NCI-H2107 treated with DMSO at 0.1 percent for 48 hours (cell line): ENCODE results near the gene EFCAB11.

Experiments
- DNase-seq: peaks from one replicate; lab custom pipeline; 2025; ENCODE audit not compliant: unreplicated experiment; lab: John Stamatoyannopoulos, UW

The EFCAB11 gene

DNA sequence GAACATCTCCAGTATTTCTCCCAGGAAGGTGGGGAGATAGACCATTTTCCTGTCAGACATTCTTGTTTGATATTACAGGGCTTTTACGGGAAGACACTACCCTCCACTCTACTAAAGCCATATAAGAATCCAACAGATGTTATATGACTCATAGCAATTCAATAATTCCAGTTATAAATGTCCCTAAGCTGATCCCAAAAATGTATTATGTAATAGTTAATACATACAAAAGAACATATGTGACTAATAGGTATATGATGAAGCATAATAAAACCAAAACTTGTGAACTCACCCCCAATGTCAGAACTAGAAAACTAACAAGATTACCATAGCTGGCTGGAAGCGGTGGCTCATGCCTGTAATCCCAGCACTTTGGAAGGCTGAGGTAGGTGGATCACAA is 84.2 kb downstream of the EFCAB11 start:
- no peak for DNase-seq

DNA sequence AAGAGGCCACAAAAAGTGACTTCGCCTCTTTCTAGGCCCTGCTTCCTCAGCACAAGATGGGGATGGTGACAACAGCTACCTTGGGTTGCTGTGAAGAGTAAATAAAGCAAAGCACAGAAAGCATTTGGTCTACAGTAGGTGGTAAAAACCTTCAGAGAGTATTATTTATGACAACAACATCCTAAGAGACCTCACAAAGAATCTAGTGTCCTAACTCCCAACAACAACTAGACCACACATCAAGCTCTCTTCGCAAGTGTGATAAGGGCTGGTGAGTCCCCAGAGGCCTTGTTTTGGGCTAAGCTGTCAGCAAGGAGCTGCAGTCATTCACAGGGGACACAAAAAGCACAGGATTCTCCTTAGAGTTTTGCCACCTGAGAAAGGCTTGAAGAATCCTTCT is 84.9 kb downstream of the EFCAB11 start:
- no peak for DNase-seq

DNA sequence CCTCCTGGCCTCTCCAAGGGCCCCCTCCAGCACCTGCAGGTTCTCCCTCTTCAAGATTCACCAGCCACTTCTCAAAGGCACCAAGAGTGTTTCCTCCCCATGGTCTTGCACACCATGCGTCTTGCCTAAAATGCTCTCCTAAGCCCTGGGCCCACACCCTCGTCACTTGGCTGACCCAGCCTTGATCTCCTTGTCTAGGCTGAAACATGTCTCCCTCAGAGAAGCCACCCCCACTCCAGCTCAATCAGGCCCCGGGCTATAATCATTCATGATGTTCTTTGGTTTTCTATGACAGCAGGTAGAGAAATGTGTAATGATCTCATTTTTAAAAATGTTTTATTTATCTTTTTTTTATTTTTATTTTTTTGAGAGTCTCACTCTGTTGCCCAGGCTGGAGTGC is 88.1 kb downstream of the EFCAB11 start:
- DNase-seq = no peak

DNA sequence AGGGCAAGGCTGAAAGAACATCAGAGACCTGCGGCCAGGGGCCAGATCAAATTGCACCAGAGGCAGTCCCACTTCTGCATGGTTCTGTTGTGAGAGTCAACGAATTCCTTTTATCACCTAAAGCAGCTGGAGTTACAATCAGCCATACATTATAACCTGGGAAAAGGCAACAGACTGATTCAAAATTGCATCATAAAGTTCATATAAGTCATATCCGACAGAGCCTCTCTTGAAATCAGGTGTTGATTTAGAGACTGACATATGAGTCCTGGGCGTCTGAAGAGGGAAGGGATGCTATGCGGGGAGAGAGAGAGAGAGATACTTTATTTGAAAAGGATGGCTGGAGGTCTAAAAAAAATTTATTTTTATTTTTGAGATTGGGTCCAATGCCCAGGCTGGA is 89.4 kb downstream of the EFCAB11 start:
- DNase-seq = no peak

DNA sequence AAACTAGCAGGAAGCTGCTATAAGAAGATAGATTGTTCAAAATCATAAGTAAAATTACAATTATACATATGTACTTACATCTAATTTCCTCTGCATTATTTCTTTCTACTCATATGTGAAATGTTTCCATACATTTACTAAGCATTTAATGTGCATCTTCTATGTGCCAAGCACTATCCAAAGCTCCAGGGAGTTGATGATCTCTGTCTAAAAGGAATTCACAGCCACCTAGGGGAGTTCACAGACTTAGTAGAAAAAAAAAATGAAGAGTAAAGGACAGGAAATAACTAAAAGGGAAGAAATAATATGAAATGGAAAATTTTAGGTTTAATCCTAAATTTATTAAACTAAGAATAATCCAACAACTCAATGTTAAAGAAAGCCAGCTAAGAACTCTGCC is 91.7 kb downstream of the EFCAB11 start:
- no peak for DNase-seq

DNA sequence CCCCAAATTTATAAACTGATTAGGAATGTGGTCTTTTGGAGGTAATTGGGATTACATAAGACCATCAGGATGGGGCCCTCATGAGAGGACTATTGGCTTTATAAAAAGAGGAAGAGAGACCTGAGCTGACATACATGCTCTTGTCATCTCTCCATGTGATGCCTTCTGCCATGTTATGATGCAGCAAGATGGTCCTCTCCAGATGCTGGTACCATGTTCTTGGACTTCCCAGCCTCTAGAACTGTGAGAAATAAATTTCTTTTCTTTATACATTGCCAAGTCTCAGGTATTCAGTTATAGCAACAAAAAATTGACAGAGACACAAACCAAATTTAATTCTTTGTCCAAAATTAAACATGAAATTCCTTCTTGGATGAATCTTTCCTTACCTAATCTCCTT is 92.9 kb downstream of the EFCAB11 start:
- no peak for DNase-seq

DNA sequence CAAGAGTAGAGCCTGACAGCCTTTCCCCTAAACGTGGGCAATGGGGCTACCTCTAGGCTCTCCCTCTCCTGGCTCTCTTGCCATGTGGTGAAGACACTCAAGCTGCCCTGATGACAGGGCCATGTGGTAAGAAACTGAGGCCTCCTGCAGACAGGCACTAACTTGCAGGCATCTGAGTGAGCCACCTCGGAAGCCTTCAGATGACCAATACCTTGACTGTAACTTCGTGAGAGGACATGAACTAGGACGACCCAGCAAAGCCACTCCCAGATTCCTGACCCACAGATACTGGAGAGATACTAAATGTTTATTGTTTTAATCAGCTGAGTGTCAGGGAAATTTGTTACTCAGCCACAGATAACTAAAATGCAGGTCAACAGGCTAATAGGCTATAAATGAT is 96.4 kb downstream of the EFCAB11 start:
- no peak for DNase-seq

DNA sequence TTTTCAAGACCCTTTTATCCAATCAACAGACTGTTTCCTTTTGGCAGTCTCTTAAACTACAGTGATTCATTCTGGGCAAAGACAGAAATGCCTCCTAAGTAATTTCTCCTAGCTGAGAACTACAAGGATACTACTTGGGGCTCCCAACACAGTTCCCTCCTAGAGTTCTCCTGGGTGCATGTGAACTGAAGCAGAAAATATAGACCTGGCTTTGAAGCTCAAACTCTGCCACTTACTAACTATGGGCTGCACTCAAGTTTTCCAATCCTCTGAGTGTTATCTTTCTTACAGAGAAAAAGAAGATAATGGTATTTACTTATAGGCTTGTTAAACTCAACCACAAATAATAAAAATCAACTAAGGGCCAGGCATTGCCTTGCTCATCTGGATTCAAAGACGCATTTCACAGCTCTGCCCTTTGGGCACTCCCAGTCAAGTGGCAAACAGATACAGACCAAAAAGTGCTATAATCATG is 97.6 kb downstream of the EFCAB11 start:
- no peak for DNase-seq

DNA sequence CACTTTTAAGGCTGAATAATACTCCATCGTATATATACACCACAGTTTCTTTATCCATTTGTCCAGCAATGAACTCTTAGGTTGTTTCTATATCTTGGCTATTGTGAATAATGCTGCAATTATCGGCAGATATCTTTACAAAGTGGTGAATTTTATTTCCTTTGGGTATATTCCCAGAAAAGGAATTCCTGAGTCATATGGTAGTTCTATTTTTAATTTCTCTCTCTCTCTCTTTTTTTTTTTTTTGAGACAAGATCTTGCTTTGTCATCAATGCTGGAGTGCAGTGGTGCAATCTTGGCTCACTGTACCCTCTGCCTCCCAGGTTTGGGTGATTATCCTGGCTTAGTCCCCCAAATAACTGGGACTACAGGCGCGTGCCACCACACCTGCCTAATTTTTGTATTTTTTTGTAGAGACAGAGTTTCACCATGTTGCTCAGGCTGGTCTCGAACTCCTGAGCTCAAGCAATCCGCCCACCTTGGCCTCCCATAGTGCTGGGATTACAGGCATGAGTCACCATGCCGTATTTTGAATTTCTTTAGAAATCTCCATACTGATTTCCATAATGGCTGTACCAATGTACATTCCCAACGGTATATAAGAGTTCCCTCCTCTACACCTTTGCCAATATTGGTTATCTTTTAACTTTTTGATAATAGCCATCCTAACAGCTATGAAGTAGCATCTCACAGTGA is 98.4 kb downstream of the EFCAB11 start:
- DNase-seq = no peak

DNA sequence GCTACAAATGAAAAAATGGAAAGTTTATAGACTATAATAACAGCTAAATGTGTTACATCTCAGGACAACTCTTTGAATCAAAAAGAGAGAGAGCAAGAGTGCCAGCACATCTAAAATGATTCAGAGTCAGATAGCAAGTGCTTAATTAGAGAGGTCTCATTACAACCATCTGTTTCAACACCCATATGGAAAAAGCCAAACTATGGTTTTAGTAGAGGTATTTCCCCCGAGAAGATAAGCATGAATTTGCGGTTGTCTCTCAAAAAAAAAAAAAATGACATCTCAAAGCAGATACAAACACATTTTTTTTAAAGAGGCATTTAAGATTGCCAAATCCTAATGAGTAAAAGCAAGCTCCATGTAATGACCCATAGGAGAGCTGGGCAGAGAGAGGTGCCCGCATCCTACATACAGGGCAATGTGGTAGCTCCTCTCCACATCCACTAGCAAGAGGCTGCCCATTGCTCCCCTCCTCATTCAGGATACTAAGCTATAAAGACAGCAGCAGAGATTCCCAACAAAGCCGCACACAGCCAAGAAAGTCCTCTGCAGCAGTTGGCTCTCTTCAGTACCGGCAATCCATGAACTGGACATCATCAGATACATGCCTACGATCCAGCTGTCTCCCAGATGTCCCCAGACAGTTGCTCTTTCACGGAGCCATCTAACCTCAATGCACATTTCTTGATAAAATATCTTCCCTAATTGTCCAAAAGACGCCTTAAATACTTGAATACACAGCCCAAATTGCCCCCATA is 100.4 kb downstream of the EFCAB11 start:
- no peak for DNase-seq

DNA sequence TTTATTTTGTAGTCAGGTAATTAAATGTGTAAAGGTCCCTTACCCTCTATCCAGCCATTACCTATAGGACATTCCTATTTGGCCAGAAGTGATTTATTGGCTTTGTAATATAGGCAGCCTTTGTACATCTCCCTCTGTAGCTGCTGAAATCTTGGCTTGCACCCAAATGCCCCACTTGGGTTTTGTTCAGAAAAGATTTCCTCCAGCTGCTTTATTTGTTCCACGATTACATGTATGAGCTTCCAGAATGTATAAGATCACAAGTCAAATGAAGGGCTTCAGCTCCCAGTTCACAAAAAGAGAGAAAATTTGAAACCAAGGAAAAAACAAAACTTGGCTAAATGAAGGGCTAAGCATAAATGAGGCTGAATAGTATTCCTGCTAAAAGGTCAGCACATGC is 103.4 kb downstream of the EFCAB11 start:
- DNase-seq = peak; percentile 75

DNA sequence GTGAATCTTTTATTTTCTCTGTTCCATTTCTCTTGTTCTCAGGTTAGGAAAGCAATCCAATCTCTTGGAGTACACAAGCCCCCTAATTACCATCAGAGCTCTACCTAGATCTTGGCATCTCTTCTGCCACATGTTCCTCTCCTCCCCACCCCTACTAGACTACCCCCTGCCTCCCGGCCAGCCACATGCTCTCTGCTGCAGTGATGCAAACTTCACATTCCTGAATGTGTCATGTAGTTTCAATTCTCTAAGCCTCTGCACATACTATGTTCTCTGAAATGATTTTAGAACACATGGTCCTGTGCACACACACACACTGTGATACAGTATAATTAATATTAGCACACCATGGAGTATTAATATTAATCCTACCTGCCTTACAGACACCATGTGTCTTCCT is 104.6 kb downstream of the EFCAB11 start:
- DNase-seq = no peak

DNA sequence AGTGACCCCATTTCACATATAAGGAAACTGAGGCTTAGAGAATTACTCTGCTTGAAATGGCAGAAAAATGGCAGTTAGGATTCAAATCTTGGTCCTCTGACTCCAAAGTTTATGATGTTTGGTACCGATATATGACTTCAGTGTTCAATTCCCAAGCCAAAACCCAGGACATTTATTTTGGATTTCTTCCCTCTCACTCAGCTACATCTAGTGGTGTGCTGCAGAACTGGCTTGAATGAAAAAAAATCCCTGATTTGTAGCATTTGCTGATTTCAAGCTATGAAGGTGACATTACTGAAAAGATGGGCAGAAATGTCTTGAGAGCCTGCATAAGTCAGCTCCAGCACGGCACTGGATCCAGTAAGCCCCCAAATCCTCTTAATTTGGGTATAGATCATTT is 106.4 kb downstream of the EFCAB11 start:
- no peak for DNase-seq

DNA sequence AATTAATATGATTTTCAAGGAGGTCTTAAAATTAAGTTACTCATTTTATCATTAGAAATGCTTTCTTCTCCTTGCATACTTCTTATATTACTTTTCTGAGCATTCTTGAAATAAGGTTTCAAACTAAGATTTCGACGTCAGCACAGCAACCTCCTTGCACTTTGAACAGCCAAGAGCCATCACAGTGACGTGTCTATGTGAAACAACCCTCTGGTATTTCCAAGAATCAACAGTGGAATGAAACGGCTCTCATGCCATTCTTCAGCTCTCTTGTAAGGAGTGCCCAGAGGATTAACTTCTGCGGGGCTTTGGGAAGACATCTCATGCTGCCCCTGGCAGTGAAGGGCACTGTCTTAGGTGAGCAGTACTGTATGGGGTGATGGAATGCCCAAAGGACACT is 109.2 kb downstream of the EFCAB11 start:
- DNase-seq = no peak

DNA sequence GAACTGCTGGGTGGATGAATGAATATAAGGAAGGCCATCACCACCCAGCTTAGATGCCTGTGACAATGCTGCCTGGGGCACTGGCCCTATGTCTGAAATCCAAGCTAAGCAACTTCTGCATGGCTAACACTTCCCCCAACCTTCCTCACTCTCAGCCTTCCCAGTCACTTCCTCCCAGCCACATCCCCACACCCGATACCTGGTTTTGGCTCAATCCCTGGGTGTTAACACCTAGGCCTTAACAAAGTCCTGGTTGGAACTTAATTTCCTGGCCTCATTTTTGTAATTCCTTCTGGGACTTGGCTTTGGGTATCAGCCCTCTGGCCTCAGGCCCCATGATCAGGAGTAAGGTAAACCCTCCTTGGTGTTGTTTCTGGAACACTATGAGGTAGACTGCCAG is 110.0 kb downstream of the EFCAB11 start:
- no peak for DNase-seq

DNA sequence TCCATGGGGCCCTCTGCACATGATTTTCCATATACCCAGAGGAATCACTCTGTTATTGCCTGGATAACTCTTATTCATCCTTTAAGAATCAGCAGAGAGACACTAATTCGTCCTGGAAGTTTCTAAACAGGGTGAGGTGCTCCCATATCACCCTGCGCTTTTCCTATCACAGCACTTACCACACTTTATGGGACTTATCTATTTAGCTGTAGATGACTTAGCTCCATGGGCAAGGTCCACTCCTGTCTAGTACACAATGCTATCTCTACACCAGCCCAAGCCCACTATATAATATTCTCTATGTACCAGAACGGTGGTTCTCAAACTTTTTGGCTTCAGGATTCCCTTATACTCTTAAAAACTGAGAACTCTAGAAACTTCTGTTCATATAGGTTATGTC is 111.7 kb downstream of the EFCAB11 start:
- no peak for DNase-seq

DNA sequence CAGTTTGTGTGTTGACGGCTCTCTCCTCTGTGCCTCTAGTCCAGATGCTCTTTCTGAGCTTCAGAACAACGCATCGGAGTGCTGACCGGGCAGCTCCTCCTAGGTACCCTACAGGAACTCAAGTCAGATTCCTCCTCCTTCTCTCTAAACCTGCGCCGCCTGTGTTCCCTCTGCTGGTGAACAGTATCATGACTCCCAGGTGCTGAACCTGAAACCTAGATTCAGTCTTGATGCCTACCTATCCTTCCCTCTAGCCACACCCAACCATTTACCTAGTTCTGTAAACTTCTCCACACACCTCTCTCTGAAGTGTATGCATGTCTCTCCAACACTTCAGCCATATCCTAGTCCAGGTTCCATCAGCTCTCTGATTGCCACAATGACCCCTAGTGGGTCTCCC is 112.7 kb downstream of the EFCAB11 start:
- DNase-seq = no peak

DNA sequence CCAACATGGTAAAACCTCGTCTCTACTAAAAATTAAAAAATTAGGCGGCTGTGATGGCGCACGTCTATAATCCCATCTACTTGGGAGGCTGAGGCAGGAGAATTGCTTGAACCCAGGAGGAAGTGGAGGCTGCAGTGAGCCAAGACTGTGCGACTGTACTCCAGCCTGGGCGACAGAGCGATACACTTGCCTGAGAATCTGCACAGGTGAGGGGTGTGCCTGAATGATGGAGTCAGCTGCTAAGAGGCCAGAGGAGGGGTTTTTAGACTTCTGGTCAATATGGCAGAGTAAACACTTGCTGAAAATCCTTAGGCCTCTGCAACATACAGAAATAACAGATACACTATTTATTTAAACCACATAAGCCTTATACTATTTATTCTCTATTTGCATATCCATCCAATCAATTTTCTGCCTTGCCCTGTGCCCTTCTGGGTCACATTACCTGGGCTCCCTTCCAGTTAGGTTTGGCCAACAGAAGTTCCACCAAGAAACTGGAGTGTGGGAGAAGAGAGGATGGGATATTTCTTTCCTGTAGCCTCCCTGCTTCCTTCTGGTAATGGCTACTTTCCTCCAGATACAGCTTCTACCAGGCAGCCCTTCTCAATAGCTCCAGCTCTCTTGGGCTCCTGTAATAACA is 117.6 kb downstream of the EFCAB11 start:
- DNase-seq = no peak

DNA sequence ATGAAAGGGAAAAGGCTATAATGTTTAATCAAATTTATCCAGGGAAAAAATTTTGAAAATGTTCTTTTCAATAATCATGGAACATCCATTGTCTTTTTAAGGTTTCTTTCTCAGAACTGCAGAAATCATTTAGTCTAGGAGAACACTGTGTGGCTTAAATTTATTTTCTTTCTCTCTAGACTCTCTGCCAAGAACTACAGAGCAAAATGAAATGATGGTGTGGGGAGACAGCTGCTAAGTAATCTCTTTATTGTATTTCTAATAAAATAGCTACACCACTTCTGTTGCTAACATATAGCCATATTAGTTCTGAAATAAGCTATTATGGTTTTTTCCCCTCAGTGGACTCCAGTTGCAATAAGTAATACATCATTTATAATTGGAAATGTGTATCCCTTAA is 120.9 kb downstream of the EFCAB11 start:
- DNase-seq = no peak

DNA sequence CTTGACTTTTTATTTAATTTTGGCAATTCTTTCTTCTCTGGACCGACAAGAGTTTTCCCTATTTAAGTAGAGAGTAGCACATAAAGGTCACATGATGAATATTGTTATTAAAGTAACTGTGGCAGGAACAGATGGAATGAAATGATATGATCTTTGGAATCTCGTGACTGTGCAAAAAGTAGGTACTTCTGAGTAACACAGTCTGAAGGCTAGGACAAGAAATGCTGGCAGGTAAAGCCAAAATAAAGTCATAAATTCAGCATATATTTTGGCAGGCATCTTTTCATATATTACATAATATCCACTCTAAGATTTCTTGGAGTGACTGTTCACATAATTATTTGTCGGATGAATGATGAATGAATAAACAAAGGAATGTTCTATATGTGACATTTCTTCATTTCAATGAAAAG is 121.4 kb downstream of the EFCAB11 start:
- no peak for DNase-seq

DNA sequence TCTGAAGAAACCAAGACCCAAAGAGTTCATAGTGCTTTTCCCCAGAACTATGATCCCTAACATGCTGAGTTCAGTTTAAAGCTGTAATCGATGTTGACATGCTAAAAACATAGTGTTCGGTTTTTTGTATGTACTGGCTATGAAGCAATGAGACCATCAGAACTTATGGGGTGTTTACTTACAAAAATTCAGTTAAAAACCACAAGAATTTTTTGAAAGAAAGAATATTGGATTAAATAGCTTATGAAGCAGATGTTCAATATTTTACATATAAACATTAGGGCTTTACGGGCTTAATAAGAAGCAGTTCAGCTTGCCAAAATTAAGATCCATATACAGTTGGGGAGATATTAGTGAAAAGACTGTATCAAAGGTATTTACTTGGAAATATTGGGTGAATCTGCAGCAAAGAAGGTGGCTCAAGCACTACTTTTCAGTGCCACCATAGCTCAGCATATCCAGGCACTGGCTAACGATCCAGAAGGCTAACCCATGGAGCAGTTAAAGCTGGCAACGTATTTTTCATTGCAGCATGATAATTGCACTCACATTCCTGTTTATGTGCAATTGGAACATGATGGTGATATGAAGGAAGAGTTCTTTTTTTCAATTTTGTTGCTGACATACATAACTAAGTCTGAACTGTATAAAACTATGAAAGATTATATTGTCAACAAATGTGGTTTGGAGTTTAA is 125.9 kb downstream of the EFCAB11 start:
- DNase-seq = no peak

DNA sequence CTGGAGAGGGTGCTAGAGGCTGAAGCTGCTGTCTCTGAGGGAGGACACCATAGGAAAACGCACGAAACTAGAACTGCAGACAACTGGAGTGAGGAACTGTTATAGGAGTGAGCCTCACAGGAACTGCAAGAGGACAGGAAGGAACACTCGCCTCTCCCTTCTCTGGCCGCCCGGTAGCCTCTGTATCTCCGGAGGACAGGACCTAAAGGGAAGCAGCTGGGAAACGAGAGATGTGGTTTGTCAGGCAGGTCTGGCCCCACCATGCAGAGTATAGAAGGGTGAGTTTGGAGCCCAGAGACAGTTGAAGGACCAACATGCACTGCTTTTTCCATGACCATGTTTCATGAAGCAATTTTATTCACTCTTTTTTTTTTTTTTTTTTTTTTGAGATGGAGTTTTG is 127.3 kb downstream of the EFCAB11 start:
- no peak for DNase-seq
